Panc1 (cell line): Measurements from ENCODE around the gene NBL1. TPM values are rescaled to one million over a fixed set of nuclear protein-coding genes. Genes with fewer than 3 reads are reported as not detected.
"Not testable (repeated sequence)": the region's sequence is repeated elsewhere in the genome, so short reads cannot be mapped to it uniquely, and the experiment has no call there.

ENCODE experiments used
- ATAC-seq: fragments of 200-7000 bp; cut with Tn5 transposase; 2 replicates; pipeline ENCODE4 v1.9.1; 2020; ENCODE audit warnings: mild to moderate bottlenecking, moderate library complexity
- BruUV-seq: library from RNA; stranded (reverse); fragments of 400-500 nt; replicated peaks from 2 replicates; lab custom pipeline; 2021; lab: Mats Ljungman, UMichigan
- CTCF ChIA-PET: fragments of 300-600 bp; sonication (Branson Sonifier 250); formaldehyde crosslinking; loops from one replicate; lab custom pipeline; 2022; ENCODE audit warnings: antibody characterized with exemption; lab: Charles Lee
- POLR2A ChIA-PET: fragments of 300-600 bp; sonication (Branson Sonifier 250); formaldehyde crosslinking; loops from one replicate; lab custom pipeline; 2022; ENCODE audit warnings: antibody characterized with exemption; lab: Charles Lee
- DNase-seq: peaks from one replicate; pipeline ENCODE4 v3.0.0-alpha.2; 2010; ENCODE audit warnings: low read depth, low spot score
- H3K27ac ChIP-seq: 2 replicates; pipeline ENCODE4 v1.5.1; 2011; ENCODE audit warnings: mild to moderate bottlenecking, low read length, inconsistent platforms
- H3K27me3 ChIP-seq: fragments of 200-500 bp; sonication (Bioruptor generic); 2 replicates; pipeline ENCODE4 v1.6.0; 2014; ENCODE audit warnings: low read length, inconsistent platforms; ENCODE audit not compliant: control insufficient read depth, insufficient read depth
- H3K36me3 ChIP-seq: fragments of 200-500 bp; sonication (Bioruptor generic); 2 replicates; pipeline ENCODE4 v1.5.1; 2014; ENCODE audit warnings: inconsistent platforms, mild to moderate bottlenecking, low read length, moderate library complexity; ENCODE audit not compliant: control insufficient read depth, insufficient read depth
- H3K4me1 ChIP-seq: 2 replicates; pipeline ENCODE4 v1.5.1; 2011; ENCODE audit warnings: inconsistent platforms, mild to moderate bottlenecking, low read length, moderate library complexity; ENCODE audit not compliant: control insufficient read depth, insufficient read depth
- H3K4me3 ChIP-seq, 2 experiments: 2 replicates each; pipeline ENCODE4 v1.5.1; 2011 to 2012; ENCODE audit warnings: low read depth in 2 of 2, low read length in 2 of 2, mild to moderate bottlenecking in 2 of 2, inconsistent platforms in 1 of 2, moderate library complexity in 1 of 2
- H3K9me3 ChIP-seq: fragments of 200-500 bp; sonication (Bioruptor generic); 2 replicates; pipeline ENCODE4 v1.5.1; 2014; ENCODE audit warnings: low read depth, mild to moderate bottlenecking, inconsistent platforms, low read length, moderate library complexity; ENCODE audit not compliant: control insufficient read depth, insufficient read depth
- POLR2AphosphoS5 ChIP-seq: IDR thresholded peaks from 2 replicates; pipeline ENCODE4 v1.6.1; 2012; ENCODE audit warnings: mild to moderate bottlenecking, low read depth, low read length, moderate library complexity
- SIN3A ChIP-seq: IDR thresholded peaks from 2 replicates; pipeline ENCODE4 v1.6.1; 2012; ENCODE audit warnings: low read depth, mild to moderate bottlenecking, low read length, moderate library complexity, borderline replicate concordance; ENCODE audit not compliant: insufficient read depth
- TCF7L2 ChIP-seq: IDR thresholded peaks from 2 replicates; pipeline ENCODE4 v1.6.1; 2011; ENCODE audit warnings: mild to moderate bottlenecking, low read depth, low read length, inconsistent platforms
- in situ Hi-C: cut with HindIII; loops from 2 replicates; pipeline ENCODE4 v1.10.0; 2016; ENCODE audit warnings: low sequenced_read_pairs, low pct_unique_long_range_greater_than_20kb
- intact Hi-C: fragments of 100-400 bp; cut with micrococcal nuclease; formaldehyde crosslinking; loops from one replicate; pipeline ENCODE4 v1.10.0; 2022; ENCODE audit not compliant: unreplicated experiment
- total RNA-seq: library from RNA; stranded (reverse); gene quantifications from one replicate; pipeline ENCODE4 v1.2.1, GENCODE V29; 2021; ENCODE audit not compliant: unreplicated experiment
- TF ChIP-seq, protein P1 (sequence below): fragments of 450-650 bp; IDR thresholded peaks from 2 replicates; pipeline ENCODE4 v1.5.1; 2017; ENCODE audit warnings: mild to moderate bottlenecking
- TF ChIP-seq, protein P2 (sequence below), 2 experiments: IDR thresholded peaks; 2 replicates each; pipeline ENCODE4 v1.6.1; 2011 to 2012; ENCODE audit warnings: low read depth in 2 of 2, control low read depth in 1 of 2, low read length in 1 of 2, mild to moderate bottlenecking in 1 of 2, moderate library complexity in 1 of 2; ENCODE audit not compliant: insufficient read depth in 1 of 2

The NBL1 gene
- total RNA-seq, 1 experiment from 2014 or later, result 191 TPM

DNA sequence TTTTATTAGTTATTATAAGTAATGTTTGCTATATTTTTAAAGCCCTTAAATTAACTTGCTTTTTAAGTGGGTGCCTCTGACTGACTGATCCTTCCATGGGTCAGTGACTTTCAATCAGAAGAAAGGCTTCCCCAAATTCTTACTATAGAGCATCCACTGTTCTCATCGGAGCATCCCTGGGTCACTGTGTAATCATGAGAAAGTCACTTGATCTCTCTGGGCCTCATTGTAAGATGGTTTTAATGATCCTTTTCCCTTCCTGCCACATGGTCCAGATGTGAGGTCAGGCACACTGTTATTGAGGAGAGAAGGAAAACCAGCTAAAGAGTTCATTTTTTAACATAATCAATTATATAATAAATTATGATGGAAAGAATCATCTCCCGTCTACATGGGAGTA, 11.0 kb upstream of the NBL1 start:
- intact Hi-C loops, result no loop called here
- Histone ChIP-seq H3K4me3 (no peak overlapping the region), H3K27ac (no peak overlapping the region), H3K4me1 (no peaks in the 10 kb centered on the region), H3K9me3 (no peaks in the 10 kb centered on the region), H3K27me3 (no peaks in the 10 kb centered on the region), H3K36me3 (no peaks in the 10 kb centered on the region; the same call in 1 of the 2 replicates)
- TF ChIP-seq TCF7L2 (no peak), POLR2AphosphoS5 (no peak), SIN3A (no peak)
- TF ChIP-seq, protein P1, sequence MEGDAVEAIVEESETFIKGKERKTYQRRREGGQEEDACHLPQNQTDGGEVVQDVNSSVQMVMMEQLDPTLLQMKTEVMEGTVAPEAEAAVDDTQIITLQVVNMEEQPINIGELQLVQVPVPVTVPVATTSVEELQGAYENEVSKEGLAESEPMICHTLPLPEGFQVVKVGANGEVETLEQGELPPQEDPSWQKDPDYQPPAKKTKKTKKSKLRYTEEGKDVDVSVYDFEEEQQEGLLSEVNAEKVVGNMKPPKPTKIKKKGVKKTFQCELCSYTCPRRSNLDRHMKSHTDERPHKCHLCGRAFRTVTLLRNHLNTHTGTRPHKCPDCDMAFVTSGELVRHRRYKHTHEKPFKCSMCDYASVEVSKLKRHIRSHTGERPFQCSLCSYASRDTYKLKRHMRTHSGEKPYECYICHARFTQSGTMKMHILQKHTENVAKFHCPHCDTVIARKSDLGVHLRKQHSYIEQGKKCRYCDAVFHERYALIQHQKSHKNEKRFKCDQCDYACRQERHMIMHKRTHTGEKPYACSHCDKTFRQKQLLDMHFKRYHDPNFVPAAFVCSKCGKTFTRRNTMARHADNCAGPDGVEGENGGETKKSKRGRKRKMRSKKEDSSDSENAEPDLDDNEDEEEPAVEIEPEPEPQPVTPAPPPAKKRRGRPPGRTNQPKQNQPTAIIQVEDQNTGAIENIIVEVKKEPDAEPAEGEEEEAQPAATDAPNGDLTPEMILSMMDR, result no peak
- TF ChIP-seq, protein P2, sequence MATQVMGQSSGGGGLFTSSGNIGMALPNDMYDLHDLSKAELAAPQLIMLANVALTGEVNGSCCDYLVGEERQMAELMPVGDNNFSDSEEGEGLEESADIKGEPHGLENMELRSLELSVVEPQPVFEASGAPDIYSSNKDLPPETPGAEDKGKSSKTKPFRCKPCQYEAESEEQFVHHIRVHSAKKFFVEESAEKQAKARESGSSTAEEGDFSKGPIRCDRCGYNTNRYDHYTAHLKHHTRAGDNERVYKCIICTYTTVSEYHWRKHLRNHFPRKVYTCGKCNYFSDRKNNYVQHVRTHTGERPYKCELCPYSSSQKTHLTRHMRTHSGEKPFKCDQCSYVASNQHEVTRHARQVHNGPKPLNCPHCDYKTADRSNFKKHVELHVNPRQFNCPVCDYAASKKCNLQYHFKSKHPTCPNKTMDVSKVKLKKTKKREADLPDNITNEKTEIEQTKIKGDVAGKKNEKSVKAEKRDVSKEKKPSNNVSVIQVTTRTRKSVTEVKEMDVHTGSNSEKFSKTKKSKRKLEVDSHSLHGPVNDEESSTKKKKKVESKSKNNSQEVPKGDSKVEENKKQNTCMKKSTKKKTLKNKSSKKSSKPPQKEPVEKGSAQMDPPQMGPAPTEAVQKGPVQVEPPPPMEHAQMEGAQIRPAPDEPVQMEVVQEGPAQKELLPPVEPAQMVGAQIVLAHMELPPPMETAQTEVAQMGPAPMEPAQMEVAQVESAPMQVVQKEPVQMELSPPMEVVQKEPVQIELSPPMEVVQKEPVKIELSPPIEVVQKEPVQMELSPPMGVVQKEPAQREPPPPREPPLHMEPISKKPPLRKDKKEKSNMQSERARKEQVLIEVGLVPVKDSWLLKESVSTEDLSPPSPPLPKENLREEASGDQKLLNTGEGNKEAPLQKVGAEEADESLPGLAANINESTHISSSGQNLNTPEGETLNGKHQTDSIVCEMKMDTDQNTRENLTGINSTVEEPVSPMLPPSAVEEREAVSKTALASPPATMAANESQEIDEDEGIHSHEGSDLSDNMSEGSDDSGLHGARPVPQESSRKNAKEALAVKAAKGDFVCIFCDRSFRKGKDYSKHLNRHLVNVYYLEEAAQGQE (IDR thresholded peaks at IDR 0.05; ENCODE audit: insufficient read depth in 1 of 2, low read depth in 2 of 2, low read length in 1 of 2), result no peak
- no TSS peak for BruUV-seq
- DNase-seq (no peak), ATAC-seq (no peak)
- in situ Hi-C loops, result no loop called here
- ChIA-PET CTCF (interaction anchor here (0.6 kb wide), 1 partner anchor 222 kb away, joined by 7 read pairs; no protein-coding TSS in a partner anchor), POLR2A (no interaction called here)

DNA sequence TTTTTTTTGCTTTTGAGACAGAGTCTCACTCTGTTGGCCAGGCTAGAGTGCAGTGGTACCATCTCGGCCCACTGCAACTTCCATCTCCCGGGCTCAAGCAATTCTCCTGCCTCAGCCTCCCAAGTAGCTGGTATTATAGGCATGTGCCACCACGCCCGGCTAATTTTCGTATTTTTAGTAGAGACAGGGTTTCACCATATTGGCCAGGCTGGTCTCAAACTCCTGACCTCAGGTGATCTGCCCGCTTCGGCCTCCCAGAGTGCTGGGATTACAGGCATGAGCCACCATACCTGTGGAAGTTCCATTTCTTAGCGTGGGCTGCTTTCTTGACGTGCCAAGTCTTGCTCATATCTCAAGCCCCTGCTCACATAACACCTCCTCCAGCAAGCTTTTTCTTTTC, 9.0 kb upstream of the NBL1 start:
- H3K27ac ChIP-seq, ATAC-seq, BruUV-seq, H3K4me3 ChIP-seq, H3K27me3 ChIP-seq, POLR2A ChIA-PET, DNase-seq, in situ Hi-C loops, CTCF ChIA-PET, H3K9me3 ChIP-seq, H3K4me1 ChIP-seq, intact Hi-C loops, H3K36me3 ChIP-seq: not testable (repeated sequence)

DNA sequence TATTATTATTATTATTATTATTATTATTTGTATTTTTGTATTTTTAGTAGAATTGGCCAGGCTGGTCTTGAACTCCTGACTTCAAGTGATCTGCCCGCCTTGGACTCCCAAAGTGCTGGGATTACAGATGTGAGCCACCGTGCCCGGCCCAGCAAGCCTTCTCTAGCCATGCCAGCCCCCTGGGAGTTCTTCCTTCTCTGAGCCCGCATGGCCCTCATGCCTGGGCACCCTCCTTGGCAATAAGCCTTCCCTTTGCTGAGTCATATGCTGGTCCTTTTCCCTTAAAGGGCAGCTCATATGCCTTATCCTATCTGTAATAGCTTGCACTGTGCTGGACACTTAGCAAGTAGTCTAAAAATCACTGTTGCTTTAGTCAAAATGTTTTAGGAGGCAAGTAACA, 8.5 kb upstream of the NBL1 start:
- intact Hi-C loops, result no loop called here
- in situ Hi-C loops, result no loop called here
- Histone ChIP-seq H3K27ac (no peak overlapping the region), H3K36me3 (no peaks in the 10 kb centered on the region), H3K4me3 (no peak overlapping the region), H3K4me1 (peaks cover 7% of the 10 kb centered on the region), H3K9me3 (no peaks in the 10 kb centered on the region), H3K27me3 (no peaks in the 10 kb centered on the region)
- TF ChIP-seq POLR2AphosphoS5 (no peak), TCF7L2 (no peak), SIN3A (no peak)
- TF ChIP-seq, protein P2 (IDR thresholded peaks at IDR 0.05; ENCODE audit: insufficient read depth in 1 of 2, low read depth in 2 of 2, low read length in 1 of 2), result no peak
- TF ChIP-seq, protein P1, result no peak
- POLR2A ChIA-PET, result no interaction called here
- BruUV-seq, result no TSS peak
- DNase-seq, result no peak
- no peak for ATAC-seq
- CTCF ChIA-PET, result no interaction called here
